ENCODE data around the gene FNDC3B.

FNDC3B gene

GRCh38 chr3:172194702-172195406, 155.5 kb downstream of the FNDC3B start:
- peak; percentile 65 for DNase-seq (ENCODE audit: low read depth)
- no peak overlapping the region for H3K4me3 ChIP-seq (replicated peaks; ENCODE audit: low read depth, low read length)
- no peak for TF ChIP-seq CTCF (IDR thresholded peaks at IDR 0.05; ENCODE audit: low read length, missing control alignments)

- H3K4me3 ChIP-seq (replicated peaks; ENCODE audit: low read depth, low read length) = no peak overlapping the region
- no peak for TF ChIP-seq CTCF (IDR thresholded peaks at IDR 0.05; ENCODE audit: low read length, missing control alignments)
- no peak for DNase-seq (ENCODE audit: low read depth)
Measured at GRCh38 chr3:172195407-172195754, 156.0 kb downstream of the FNDC3B start.

- H3K4me3 ChIP-seq (replicated peaks; ENCODE audit: low read depth, low read length) = no peak overlapping the region
- DNase-seq (ENCODE audit: low read depth) = no peak
- TF ChIP-seq CTCF (IDR thresholded peaks at IDR 0.05; ENCODE audit: low read length, missing control alignments) = no peak
Measured at GRCh38 chr3:172197344-172197743, 158.0 kb downstream of the FNDC3B start.

GRCh38 chr3:172198428-172198827, 159.1 kb downstream of the FNDC3B start:
- no peak for TF ChIP-seq CTCF (IDR thresholded peaks at IDR 0.05; ENCODE audit: low read length, missing control alignments)
- no peak overlapping the region for H3K4me3 ChIP-seq (replicated peaks; ENCODE audit: low read depth, low read length)
- DNase-seq (ENCODE audit: low read depth) = no peak

- H3K4me3 ChIP-seq (replicated peaks; ENCODE audit: low read depth, low read length) = no peak overlapping the region
- DNase-seq (ENCODE audit: low read depth) = no peak
- TF ChIP-seq CTCF (IDR thresholded peaks at IDR 0.05; ENCODE audit: low read length, missing control alignments) = no peak
Measured at GRCh38 chr3:172199850-172200369, 160.5 kb downstream of the FNDC3B start.

GRCh38 chr3:172201136-172201869, 161.9 kb downstream of the FNDC3B start:
- peak; percentile 94 for DNase-seq (ENCODE audit: low read depth)
- H3K4me3 ChIP-seq (replicated peaks; ENCODE audit: low read depth, low read length) = no peak overlapping the region
- TF ChIP-seq CTCF (IDR thresholded peaks at IDR 0.05; ENCODE audit: low read length, missing control alignments) = no peak
